Kidney (tissue), 14 donors: ENCODE data around the gene FOXN3. TPM values are rescaled to one million over a fixed set of nuclear protein-coding genes. Genes with fewer than 3 reads are reported as not detected.
A peak's percentile ranks its signal among the peaks of the same experiment; 100 is the strongest.

Source experiments
- DNase-seq, 5 donors: peaks; one replicate each; pipeline ENCODE4 v3.0.0-alpha.2; 2013 to 2020
- FAIRE-seq: peaks from 2 replicates; lab custom pipeline; 2012; peaks lifted over from hg19 to GRCh38; lab: Jason Lieb, UNC
- H3K27ac ChIP-seq, 2 donors: one replicate each; pipeline ENCODE4 v1.7.0; 2013; ENCODE audit warnings: low read depth in 2 of 2, low read length in 2 of 2, inconsistent platforms in 1 of 2
- H3K27me3 ChIP-seq: one replicate; pipeline ENCODE4 v1.7.1; 2013; ENCODE audit warnings: low read length, inconsistent platforms; ENCODE audit not compliant: control insufficient read depth, insufficient read depth
- H3K36me3 ChIP-seq, 3 donors: one replicate each; pipeline versions ENCODE4 v1.7.0 to v1.7.1; 2013; ENCODE audit warnings: low read length in 3 of 3, control low read depth in 1 of 3, inconsistent platforms in 1 of 3; ENCODE audit not compliant: insufficient read depth in 3 of 3, control insufficient read depth in 2 of 3
- H3K4me1 ChIP-seq, 3 donors: one replicate each; pipeline versions ENCODE4 v1.7.0 to v1.7.1; 2013; ENCODE audit warnings: low read length in 3 of 3, inconsistent platforms in 1 of 3, low read depth in 1 of 3; ENCODE audit not compliant: control insufficient read depth in 2 of 3, insufficient read depth in 2 of 3
- H3K4me3 ChIP-seq, 3 donors: one replicate each; pipeline versions ENCODE4 v1.7.0 to v1.8.1; 2013; ENCODE audit warnings: low read length in 3 of 3, control low read depth in 1 of 3, inconsistent platforms in 1 of 3
- H3K9ac ChIP-seq, 3 donors: one replicate each; pipeline versions ENCODE4 v1.7.0 to v1.7.1; 2013; ENCODE audit warnings: low read length in 3 of 3, control low read depth in 1 of 3, inconsistent platforms in 1 of 3
- H3K9me3 ChIP-seq, 3 donors: one replicate each; pipeline versions ENCODE4 v1.7.0 to v1.7.1; 2013; ENCODE audit warnings: low read length in 3 of 3, control low read depth in 1 of 3, inconsistent platforms in 1 of 3; ENCODE audit not compliant: control insufficient read depth in 2 of 3, insufficient read depth in 1 of 3
- intact Hi-C: fragments of 100-400 bp; cut with DNase I; formaldehyde crosslinking; loops from one replicate; pipeline ENCODE4 v1.11.1; 2022
- polyA plus RNA-seq: library from polyadenylated mRNA; stranded (reverse); fragments of 350-450 nt; fragmentation: Illumina TruSeq; extraction: RNeasy Lipid Tissue Mini Kit (QIAGEN cat#74804); gene quantifications from one replicate; pipeline ENCODE4 v1.2.3, GENCODE V29; 2014; ENCODE audit warnings: low read depth, low replicate concordance; ENCODE audit not compliant: insufficient read depth
- total RNA-seq: library from RNA; stranded (reverse); fragmentation: NEBNext Ultra II Directional; extraction: Animal tissue kit (Norgen Biotek cat#: 25700); gene quantifications from one replicate; pipeline ENCODE4 v1.2.1, GENCODE V29; 2021
- TF ChIP-seq, protein P1 (sequence below): IDR thresholded peaks from 3 replicates; pipeline ENCODE4 v1.5.1; 2012; ENCODE audit warnings: mild to moderate bottlenecking, moderate library complexity, borderline replicate concordance; ENCODE audit not compliant: insufficient read depth; ENCODE audit errors: extremely low read depth
- donor health status: control.
- donor health status: control.
- donor health status: control.
- donor health status: control.
- donor health status: control.
- donor health status: DM: yes; HTN: yes; CAD: no.
- donor health status: Normal renal cell carcinoma (clear cell type).

The FOXN3 gene
- total and polyA plus RNA-seq, 2 donors from 2014 or later: 6.4 to 50.1 TPM

DNA sequence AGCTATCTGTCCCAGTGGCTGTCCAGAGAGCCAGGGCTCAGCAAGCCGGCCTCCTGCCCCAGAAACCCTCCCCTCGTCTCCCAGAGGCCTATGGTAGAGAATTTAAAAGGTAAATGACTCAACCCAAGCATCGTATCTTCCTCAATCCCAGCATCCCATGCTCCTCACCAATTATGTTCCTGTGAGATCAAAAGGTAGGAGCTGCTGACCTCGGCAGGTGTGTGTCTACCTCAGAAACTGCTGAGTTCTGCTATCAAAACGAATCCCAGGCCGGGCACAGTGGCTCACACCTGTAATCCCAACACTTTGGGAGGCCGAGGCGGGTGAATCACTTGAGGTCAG, 49.3 kb downstream of the FOXN3 start:
- Histone ChIP-seq H3K27me3 (no peaks in the 10 kb centered on the region), H3K9ac (no peak overlapping the region), H3K4me3 (no peak overlapping the region), H3K4me1 (peaks cover 0 to 17% (median 8%) of the 10 kb centered on the region in 3 donors), H3K9me3 (no peaks in the 10 kb centered on the region), H3K27ac (no peak overlapping the region), H3K36me3 (no peaks in the 10 kb centered on the region)
- DNase-seq (no peak), FAIRE-seq (no peak)
- intact Hi-C loops: no loop called here
- TF ChIP-seq, protein P1, sequence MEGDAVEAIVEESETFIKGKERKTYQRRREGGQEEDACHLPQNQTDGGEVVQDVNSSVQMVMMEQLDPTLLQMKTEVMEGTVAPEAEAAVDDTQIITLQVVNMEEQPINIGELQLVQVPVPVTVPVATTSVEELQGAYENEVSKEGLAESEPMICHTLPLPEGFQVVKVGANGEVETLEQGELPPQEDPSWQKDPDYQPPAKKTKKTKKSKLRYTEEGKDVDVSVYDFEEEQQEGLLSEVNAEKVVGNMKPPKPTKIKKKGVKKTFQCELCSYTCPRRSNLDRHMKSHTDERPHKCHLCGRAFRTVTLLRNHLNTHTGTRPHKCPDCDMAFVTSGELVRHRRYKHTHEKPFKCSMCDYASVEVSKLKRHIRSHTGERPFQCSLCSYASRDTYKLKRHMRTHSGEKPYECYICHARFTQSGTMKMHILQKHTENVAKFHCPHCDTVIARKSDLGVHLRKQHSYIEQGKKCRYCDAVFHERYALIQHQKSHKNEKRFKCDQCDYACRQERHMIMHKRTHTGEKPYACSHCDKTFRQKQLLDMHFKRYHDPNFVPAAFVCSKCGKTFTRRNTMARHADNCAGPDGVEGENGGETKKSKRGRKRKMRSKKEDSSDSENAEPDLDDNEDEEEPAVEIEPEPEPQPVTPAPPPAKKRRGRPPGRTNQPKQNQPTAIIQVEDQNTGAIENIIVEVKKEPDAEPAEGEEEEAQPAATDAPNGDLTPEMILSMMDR: no peak

DNA sequence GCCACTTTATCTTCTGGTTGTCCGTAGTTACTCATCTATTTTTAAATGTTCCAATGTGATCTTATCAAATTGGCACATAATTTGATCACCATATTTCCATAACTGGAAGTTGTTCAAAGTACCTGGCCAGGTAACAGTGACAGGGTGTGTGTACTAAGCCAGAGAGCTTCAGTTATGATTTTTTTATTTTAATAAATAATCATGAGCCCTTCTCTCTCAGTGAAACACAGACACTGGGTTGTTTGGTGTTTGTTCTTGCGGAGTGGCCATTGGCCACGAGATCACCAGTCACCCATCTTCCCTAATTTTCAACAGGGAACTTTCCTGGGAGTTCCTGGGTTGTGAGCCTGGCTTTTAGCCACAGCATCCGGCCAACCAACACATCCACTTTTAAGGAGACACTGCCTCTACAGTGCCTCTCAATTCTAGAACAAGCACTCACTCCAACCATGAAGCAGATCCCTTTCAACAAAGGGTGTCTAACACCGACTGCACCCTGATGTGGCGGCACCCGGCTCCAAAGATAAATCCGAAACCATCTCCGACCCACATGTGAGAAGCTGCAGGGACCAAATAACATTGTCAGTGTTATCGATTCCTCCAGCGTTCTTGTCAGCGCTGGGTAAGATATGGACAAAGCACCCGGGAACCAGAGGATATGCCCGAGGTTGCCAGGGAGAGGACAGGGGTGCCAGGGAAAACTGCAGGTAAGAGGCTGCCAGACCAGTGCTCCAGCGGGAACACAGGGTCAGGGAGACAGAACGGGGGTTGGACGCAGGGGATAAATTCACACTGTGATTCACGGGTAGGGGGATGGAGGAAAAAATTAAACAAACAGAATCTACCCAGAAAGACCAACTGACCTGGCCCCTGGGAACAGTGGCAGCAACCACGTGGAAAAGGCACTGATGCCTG, 49.9 kb downstream of the FOXN3 start:
- TF ChIP-seq, protein P1: no peak
- H3K4me1 ChIP-seq: peaks cover 0 to 17% (median 8%) of the 10 kb centered on the region in 3 donors
- no peak overlapping the region for H3K9ac ChIP-seq
- FAIRE-seq (no peak), DNase-seq (no peak)
- H3K27me3 ChIP-seq: no peaks in the 10 kb centered on the region
- intact Hi-C loops: no loop called here
- no peaks in the 10 kb centered on the region for H3K9me3 ChIP-seq
- H3K4me3 ChIP-seq: no peak overlapping the region
- no peak overlapping the region for H3K27ac ChIP-seq
- H3K36me3 ChIP-seq: no peaks in the 10 kb centered on the region

DNA sequence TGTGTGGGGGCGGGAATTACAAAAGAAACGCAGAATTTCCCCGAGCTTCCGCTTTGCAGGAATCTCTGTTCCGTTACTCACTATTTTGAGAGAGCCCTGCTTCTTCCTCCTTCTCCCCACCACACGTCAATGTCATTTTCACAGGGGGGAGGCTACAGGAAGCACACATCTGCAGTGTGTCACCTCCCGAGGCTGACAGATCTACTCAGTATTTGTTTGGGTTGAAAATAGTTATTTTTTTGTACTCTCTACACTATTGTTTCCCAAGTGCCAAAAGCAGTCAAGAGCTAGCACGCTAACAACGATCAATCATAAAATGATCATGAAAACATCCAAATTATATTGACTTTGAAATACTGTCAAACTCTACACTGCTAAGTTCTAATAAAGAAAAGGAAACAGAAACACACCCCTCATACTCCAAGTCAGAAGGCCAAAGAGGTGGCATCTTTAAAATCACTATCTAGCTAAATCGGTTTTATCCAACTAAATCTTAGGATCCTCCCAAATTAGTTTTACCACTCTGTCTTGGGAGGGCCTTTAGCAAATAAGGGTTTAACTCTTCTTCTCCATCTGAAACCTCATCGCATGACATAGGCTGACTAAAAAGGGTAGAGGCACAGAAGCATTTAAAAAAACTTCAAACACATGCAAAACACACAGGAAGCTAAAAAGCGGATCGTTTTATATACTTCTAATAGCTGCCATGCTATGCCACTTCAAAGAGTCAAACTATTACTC, 51.8 kb downstream of the FOXN3 start:
- DNase-seq (peak in 3 of 5 donors; percentile 32 to 79 (median 33)), FAIRE-seq (no peak)
- TF ChIP-seq, protein P1: no peak
- Histone ChIP-seq H3K4me3 (peak overlapping the region in 1 of 3 donors; percentile 11), H3K9me3 (no peaks in the 10 kb centered on the region), H3K27me3 (no peaks in the 10 kb centered on the region), H3K9ac (no peak overlapping the region), H3K27ac (no peak overlapping the region), H3K4me1 (peaks cover 0 to 14% (median 8%) of the 10 kb centered on the region in 3 donors), H3K36me3 (no peaks in the 10 kb centered on the region)
- intact Hi-C loops: no loop called here
